HG03280 (cell line): Measurements from ENCODE around the gene KCNMA1.

Source experiments
- ATAC-seq: cut with Tn5 transposase; IDR thresholded peaks from one replicate; pipeline ENCODE4 v1.9.1; 2021; ENCODE audit warnings: mild to moderate bottlenecking, moderate library complexity; ENCODE audit not compliant: unreplicated experiment

The KCNMA1 gene

DNA sequence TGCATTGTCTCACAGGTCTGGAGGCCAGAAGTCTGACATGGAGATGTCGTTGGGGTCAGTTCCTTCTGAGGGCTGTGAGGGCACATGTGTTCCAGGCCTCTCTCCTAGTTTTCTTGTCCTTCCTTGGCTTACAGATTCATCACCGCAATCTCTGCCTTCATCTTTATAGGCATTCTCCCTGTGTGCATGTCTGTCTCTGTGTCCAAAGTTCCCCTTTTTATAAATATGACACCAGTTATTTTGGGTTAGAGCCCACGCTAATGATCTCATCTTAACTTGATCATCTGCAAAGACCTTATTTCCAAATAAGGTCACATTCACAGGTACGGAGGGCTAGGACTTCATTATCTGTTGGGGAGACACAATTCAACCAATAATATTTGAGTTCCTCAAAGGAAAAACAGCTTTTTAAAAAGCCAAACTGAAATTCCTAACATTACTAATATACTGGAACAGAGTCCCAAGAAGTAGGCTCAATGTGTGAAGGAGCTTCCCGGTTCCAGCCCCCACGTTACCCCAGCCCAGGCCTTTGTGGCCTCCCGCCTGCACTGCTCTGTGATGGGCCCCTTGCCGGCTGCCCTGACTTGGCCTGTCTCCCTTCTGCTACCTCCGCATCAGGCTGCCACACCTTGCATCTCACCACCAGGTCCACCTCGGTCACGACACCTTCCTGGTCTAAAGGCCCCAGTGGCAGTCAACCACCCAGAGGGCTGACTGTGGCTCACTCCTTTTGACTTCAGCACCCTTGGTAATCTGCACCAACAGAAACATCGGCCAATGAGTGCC, 142.7 kb downstream of the KCNMA1 start:
- ATAC-seq = no peak

DNA sequence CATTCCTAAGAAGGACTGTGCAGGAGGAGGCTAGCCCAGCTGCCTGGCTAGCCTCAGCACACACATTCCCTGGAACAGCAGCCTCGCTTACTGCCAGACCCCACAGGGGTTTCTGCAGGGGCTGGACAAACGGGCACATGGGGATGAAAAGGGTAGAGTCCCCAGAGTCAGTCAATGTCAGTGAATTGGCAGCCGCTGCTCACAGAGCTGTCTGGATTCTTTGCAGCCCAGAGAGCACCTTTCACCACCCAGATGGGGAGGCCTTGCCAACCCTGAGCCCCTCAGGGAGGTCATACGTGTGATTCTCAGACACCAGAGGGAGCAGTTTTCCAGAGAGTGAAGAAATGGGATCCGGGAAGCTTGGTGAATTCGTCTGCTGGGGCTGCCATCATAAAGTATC, 143.3 kb downstream of the KCNMA1 start:
- no peak for ATAC-seq

DNA sequence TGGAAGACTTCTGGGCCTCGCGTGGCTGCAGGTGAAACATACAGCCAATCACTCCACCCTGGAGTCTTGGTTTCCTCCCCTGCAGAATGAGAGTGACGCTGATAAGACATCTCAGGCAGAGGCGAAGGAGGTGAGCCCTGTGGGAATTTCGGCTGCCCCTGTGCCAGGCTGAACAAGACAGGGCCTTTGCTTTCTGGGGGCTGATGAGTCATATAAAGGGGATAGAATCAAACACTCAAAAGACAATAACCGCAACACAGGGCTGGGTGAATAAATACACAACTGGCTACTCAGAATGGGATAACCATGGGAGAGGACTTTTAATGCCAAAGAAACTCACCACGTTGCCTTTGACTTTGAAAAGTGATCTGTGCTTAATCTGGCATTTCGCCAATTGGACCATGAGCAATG, 143.8 kb downstream of the KCNMA1 start:
- no peak for ATAC-seq

DNA sequence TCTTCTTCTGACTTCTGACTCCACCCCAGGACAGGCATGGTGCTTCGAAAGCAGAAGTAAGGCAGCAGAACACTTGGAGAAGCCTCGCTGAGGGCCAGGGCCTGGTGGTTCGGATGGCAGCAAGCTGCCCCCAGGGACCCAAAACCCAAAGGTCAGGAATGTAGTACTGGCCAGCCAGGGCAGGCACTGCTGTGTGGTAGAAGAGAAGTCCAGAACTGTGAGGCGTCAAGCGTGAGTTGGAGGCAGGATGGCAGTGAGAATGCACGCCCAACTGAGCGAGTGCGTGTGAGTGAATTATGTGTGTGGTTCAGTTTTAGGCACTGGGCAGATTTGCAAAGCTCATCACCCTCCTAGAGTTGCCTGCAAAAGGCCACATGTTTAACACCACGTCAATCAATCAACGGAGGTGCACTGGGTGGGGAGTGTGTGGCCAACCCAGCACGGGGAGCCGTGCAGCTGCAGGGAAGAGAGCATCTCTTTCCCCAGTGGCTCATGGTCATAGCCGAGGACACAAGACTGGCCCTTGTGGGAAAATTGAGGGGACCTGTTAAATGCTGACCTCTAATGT, 144.3 kb downstream of the KCNMA1 start:
- no peak for ATAC-seq

DNA sequence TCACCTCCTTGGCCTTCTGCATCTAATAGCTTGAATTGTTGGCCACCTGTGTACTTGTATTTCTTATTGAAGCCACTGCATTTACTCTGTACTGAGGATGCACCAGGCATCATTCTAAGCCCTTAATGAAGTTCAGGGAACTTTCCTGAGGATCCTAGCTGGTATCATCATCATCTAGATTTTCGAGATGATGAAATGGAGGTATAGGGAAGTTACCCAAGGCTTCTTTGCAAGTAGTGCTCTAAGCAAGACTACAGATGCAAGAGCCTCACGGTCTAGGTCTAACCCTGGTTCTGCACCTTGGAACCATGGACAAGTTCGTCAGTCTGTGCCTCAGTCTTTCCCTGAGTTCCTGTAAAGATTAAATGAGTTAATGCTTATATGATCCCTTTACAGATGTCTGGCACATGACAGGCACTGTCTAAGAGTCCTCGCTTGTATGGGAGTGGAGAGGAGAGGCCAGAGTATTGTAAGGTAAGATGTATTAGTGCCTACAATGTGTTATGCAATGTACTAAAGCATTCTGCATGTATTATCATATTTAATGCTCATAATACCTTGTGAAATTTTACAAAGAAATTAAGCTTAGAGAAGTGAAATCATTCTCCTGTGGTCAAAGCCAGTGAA, 145.1 kb downstream of the KCNMA1 start:
- no peak for ATAC-seq

DNA sequence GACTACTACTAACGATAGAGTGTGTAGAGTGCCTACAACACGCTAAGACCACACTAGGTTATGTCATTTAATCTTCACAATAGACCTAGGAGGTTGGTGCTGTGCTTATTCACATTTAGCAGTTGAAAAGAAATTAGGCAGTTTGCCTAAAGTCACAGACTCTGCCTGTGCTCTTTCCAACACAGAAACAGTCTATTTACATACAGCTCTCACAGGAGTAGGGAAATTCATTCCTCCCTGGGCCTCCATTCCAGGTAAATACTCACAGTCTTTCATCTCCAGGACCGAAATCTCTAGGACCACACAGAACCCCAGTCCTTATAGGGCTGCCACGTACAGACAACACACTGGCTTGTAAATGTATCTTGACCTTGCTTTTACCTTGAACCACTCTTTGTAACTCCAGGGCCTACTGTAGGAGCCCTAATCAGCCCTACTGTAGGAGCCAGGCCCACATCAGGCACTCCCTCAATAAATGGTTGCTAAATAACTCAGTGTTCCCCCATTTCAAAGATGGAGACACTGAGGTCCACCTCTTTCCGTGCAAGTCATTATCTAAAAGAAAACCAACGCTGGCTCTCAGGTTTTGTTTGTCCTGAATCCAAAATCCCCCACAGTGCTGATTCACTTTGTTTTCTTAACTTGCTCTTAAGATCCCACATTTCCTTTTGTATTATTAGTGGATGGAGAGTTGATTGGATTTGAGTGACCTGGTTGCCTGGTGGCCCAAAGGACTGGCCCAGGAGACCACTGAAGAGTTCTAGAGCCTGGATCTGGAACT, 146.9 kb downstream of the KCNMA1 start:
- no peak for ATAC-seq

DNA sequence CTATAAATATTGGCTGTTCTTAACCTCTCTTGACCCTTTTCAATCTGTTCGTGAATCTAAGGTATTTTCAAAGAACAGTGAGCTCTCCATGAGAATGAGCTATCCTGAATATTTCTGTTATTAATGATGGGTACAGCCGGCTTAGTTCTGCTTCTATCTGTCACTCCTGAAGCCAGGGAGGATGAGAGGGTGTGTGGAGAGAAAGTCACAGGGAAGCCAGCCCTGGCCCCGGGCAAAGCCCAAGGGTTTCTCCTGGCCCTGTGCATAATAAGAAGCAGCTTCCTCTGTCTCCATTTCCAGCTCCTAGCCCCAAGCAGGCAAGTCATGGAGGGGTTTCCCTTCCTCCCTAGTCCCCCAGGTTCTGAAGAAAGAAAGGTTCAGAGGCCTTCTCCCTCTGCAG, 151.1 kb downstream of the KCNMA1 start:
- ATAC-seq = no peak

DNA sequence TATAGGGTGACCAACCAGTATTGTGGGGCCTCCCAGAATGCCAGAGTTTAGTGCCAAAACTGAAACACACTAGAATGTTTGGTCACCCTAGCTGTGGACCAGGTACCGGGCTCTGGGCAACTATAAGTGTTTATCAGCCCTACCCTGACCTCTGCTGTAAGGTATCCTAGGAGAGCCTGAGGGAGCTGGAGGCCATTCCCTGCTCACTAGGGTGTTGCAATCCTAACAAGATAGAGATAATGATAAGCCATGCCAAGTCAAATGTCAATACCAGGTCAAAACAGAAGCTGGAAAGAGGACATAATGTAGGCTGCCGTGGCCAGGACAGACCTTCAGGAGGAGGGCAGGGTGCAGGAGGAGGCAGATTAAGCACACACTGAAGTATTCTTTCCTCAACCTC, 151.8 kb downstream of the KCNMA1 start:
- ATAC-seq = no peak

DNA sequence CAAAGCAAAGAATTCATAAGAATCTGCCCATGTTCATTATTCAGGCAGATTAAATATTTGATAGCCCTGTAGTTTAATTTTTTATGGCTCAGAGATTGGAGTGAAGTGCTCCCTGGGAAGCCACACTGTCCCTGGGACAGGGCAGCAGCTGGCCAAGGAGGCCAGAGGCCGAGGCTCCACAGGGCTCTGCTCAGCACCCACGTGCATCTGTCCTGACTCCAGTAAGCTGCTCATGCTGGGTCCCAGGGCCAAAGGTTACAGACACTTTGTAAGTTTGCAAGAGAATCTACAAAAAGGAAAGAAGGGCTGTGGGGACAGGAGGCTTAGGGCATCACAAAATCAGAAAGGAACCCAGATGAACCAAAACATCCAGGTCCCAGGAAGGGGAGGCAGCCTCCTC, 155.5 kb downstream of the KCNMA1 start:
- no peak for ATAC-seq

DNA sequence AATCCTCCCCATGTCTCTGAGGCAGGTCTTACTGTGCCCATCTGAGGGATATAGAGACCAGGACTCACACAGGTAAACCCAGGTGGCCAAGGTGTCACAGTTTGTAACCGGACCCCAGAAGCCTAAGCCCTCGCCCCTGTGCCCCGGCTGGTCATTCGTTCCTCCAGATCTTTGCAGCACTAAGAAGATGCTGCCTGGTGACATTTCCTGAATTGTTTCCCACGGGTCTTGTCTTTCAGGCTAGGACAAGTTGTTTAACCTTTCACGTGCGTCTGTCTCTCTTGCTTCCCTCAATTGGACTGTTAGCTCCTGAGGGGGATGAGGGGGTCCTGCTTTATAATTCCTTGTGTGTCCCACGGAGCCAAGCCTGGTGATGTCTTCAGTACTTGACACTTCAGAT, 158.0 kb downstream of the KCNMA1 start:
- ATAC-seq = no peak

DNA sequence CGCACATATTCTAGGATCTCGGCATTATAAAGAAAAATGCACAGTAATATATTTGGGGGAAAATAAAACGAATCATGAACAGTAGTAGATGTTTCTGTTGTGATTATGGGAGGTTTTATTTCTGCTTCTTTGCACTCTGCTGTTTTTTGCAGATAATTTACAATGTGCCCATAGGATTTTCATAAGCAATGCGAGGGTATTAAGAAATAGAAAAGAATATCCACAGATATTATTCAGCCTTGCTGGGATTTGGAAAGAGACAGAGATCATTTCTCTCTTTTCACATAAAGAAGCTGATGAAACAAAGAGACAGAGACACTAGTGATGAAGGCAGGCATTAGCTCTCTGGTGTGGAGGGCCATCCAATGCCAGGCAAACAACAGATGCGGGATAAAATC, 158.6 kb downstream of the KCNMA1 start:
- no peak for ATAC-seq

DNA sequence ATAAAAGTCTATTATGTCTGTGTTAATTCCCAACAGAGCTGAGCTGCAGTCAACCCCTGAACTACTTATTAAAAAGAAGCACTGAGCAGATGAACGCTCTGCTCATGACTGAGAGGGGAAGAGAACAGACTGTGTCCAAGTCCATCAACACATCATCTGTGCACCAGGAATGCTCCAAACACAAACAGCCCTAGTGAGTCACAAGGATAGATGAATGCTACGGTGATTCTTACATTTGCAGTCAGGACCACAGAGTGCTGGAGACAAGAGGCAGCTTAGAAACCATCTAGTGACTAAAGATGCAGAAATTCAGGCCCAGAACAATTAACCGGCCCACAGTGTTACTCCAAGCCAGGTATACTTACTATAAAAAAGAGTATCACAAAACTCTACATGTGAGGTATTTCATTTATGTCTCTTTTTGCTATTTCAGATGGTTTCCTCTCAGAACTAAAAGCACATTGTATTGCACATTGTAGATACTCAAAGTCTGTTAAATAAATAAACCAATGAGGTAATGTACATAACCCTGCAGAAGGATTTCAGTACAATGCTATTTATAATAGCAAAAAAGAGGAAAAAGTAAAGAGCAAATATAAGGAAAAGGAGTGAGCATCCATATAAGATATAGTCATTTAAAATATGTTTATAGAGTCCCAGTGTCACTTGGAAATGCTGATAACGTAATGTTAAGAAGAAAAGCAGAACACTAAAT, 159.2 kb downstream of the KCNMA1 start:
- no peak for ATAC-seq

DNA sequence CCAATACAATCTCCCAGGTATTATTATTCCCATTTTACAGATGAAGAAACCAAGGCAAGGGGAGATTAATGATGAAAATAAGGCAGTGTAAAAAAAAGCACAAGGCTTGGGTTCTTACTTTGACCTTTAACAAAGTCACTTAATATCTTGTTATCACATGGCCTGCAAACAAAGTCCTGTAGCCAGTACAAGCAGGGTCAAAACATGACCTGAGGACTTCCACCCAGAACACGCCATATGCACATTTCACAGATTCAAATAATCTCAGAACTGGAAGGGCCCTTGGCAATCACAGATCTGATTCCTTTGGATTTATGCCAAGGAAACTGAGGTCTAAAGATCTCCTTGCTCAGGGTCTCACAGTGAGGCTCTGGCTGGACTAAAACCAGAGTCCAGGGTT, 162.1 kb downstream of the KCNMA1 start:
- no peak for ATAC-seq

DNA sequence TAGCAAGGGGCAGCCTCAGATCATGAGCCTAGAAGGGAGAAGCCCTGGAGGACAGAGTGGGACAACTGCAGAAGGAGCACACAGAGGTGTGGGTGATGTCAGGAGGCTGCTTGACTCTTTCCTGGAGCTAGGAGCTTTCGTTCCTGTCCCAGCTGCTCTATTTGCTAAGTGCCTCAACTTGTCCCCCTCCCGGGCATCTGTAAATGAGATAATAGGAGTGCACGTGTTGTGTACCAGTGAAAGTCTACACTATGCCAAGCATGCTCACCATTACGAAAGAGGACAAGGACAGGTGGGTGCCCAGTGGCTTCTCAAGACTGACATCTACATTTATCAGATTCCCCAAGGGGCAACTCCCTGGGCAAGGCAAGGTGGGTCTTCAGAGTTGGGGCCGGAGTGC, 162.7 kb downstream of the KCNMA1 start:
- no peak for ATAC-seq

DNA sequence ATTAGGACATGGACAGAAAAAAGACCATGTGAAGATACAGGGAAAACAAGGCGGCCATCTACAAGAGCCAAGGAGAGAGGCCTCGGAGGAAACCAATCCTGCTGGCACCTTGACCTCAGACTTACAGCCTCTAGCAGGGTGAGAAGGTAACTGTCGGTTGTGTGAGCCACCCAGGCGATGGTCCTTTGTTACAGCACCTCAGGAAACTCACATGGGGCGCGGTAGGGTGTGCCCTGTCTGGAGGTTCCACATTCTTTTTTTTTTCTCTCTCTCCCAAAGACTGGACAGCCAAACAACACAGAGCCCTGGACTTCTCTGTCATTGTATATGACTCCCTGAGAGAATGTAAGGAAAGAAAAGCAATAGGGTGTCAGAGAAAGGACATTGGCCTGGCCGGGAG, 163.2 kb downstream of the KCNMA1 start:
- no peak for ATAC-seq

DNA sequence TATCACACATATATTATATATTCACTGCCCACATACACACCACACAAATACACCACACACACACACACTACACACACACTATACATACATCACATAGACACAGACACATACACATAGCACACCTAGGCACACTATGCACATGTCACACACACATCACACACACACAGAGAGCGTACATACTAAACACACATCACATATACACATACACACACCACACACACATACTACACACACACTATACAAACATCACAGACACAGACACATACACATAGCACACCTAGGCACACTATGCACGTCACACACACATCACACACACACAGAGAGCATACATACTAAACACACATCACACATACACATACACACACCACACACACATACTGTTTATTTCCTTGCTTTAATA, 165.5 kb downstream of the KCNMA1 start:
- ATAC-seq = no peak

DNA sequence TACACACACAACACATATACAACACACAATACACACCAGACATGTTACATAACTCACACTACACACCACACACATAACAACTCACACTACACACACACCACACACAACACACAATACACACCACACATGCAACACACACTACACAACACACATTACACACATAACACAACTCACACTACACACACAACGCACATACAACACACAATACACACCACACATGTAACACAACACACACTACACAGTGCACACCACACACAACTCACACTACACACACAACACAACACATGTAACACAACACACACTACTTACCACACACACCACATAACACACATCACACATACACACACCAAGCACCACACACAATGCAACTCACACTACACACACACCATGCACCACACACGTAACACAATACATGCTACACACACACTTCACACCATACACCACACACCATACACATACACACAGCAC, 166.5 kb downstream of the KCNMA1 start:
- no peak for ATAC-seq

DNA sequence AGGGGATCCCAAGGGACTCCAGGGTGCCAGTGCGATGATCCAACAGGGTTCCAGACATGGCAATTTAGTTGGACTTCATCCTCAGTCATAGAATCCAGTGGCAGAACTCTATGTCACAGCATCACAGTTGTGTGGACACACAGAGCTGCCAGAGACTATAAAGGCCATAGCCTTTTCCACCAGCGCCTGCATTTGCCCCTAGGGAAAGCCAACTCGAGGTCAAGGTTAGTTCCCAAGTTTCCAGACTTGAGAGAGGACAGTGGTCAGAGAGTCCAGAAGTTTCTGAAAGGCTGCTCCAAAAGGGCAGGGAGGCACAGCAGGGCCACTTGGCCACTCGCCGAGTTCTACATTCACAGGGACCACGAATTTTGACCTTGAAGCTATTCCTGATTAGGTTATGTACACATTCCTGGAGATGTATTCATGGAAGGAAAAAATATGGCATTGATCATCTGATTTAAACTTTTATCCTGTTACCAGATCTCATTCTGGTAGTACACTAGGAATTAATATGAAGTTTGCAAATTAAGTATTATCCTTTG, 170.1 kb downstream of the KCNMA1 start:
- ATAC-seq = no peak

DNA sequence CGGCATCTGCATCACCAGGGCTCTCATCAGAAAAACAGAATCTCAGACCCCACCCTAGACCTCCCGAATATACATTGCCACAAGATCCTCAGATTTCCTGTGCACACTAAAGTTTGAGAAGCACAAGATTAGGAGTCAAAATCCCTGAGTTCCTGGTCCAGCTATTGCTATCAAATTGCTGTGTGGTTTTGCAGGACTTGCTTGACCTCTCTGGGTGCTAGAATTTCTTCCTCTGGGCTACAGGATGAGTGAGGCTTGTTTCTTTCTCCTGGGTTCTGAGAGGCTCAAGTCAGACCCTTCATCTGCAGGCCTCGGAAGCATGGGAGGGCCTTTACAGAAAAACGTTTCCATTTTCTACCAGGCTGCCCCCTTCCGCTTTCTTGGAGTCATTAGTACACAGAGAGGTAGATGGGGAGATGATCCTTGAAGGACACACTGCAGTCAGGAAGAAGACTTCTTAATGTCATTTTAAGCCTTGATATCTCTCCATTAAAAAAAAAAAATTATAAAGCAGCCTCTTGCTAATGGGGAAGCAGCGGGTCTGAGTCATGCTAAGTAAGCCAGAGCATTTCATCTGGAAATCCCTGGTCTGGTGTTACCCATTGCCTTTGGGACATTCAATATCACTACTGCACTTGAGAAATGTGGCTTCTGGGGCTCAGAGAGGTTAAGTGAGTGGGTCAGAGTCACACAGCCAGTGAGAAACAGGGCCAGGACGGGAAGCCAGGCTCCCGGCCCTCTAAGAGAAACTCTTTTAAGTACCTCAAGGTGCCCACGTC, 173.5 kb downstream of the KCNMA1 start:
- ATAC-seq = no peak

DNA sequence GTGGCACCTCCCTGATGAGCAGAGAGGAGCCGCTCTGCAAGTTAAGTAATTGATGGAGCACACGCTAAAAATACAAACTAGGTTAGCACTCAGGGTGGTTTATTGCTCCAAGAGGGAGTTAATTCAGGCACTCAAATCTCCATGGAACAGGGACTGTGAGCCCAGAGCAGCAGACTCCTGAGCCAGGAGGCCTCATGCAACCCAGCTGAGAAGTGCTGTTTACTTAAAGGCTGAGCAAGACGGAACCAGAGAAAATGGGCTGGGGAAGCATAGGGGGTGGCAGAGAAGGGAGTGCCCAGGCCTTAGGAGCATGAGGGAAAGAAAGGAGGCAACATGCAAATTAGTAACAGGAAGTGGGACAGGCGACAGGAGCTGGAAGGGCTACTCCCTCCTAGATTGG, 174.1 kb downstream of the KCNMA1 start:
- no peak for ATAC-seq
